SK-N-SH (cell line): ENCODE results near the gene PRPF40B. TPM values are rescaled to one million over a fixed set of nuclear protein-coding genes. Genes with fewer than 3 reads are reported as not detected.

Experiments
- CTCF ChIA-PET: fragments of 300-600, 350-600 bp; formaldehyde crosslinking; extraction: SDS; loops from one replicate; lab custom pipeline; 2021; lab: Yijun Ruan, JAX
- POLR2A ChIA-PET: fragments of 350-600 bp; sonication (Branson Sonifier 250); formaldehyde crosslinking; extraction: SDS; loops from one replicate; lab custom pipeline; 2020; ENCODE audit warnings: antibody characterized with exemption, inconsistent platforms; lab: Yijun Ruan, JAX
- DNase-seq: peaks from one replicate; pipeline ENCODE4 v3.0.0; 2012
- H2AFZ ChIP-seq: fragments of 200-600 bp; sonication (generic); 2 replicates; pipeline ENCODE4 v1.8.1; 2016; ENCODE audit warnings: antibody characterized with exemption, mild to moderate bottlenecking, low read depth
- H3F3A ChIP-seq: fragments of 200-600 bp; sonication (generic); replicated peaks from 2 replicates; pipeline ENCODE3; 2016; ENCODE audit warnings: antibody characterized with exemption, mild to moderate bottlenecking; ENCODE audit not compliant: insufficient read depth
- H3K27ac ChIP-seq, 2 experiments: fragments of 200-500 bp in 1 of 2; fragments of 200-600 bp in 1 of 2; sonication (Bioruptor generic) in 1 of 2; sonication (generic), shearing (Covaris generic) in 1 of 2; 2 replicates each; pipeline versions ENCODE4 v1.5.1 to v1.6.1; 2014 to 2016; ENCODE audit warnings: low read depth in 2 of 2, inconsistent platforms in 1 of 2, low read length in 1 of 2, mild to moderate bottlenecking in 1 of 2, mixed read lengths in 1 of 2
- H3K27me3 ChIP-seq: fragments of 200-600 bp; sonication (generic), shearing (Covaris generic); 2 replicates; pipeline ENCODE4 v1.6.1; 2016; ENCODE audit warnings: mixed run types; ENCODE audit not compliant: insufficient read depth
- H3K36me3 ChIP-seq, 2 experiments: fragments of 200-500 bp in 1 of 2; fragments of 200-600 bp in 1 of 2; sonication (Bioruptor generic) in 1 of 2; sonication (generic) in 1 of 2; replicated peaks in 1 of 2; 2 replicates each; pipeline versions ENCODE3 to v1.5.1; 2014 to 2016; ENCODE audit warnings: low read length in 1 of 2, mild to moderate bottlenecking in 1 of 2; ENCODE audit not compliant: insufficient read depth in 2 of 2, control insufficient read depth in 1 of 2
- H3K4me1 ChIP-seq, 2 experiments: fragments of 200-500 bp in 1 of 2; fragments of 200-600 bp in 1 of 2; sonication (Bioruptor generic) in 1 of 2; sonication (generic), shearing (Covaris generic) in 1 of 2; 2 replicates each; pipeline versions ENCODE4 v1.5.1 to v1.6.1; 2014 to 2016; ENCODE audit warnings: low read depth in 1 of 2, low read length in 1 of 2, mixed run types in 1 of 2; ENCODE audit not compliant: insufficient read depth in 2 of 2, control insufficient read depth in 1 of 2
- H3K4me2 ChIP-seq: fragments of 200-600 bp; sonication (generic), shearing (Covaris generic); 2 replicates; pipeline ENCODE4 v1.6.1; 2017; ENCODE audit warnings: mixed run types
- H3K4me3 ChIP-seq, 2 experiments: fragments of 200-500 bp in 1 of 2; fragments of 200-600 bp in 1 of 2; sonication (Bioruptor generic) in 1 of 2; sonication (generic), shearing (Covaris generic) in 1 of 2; 2 replicates each; pipeline versions ENCODE4 v1.5.1 to v1.8.1; 2014 to 2016; ENCODE audit warnings: low read depth in 2 of 2, inconsistent platforms in 1 of 2, low read length in 1 of 2, mild to moderate bottlenecking in 1 of 2, mixed read lengths in 1 of 2, moderate library complexity in 1 of 2
- H3K79me2 ChIP-seq: fragments of 200-600 bp; sonication (generic); 2 replicates; pipeline ENCODE4 v1.8.1; 2017; ENCODE audit warnings: mild to moderate bottlenecking; ENCODE audit not compliant: insufficient read depth
- H3K9ac ChIP-seq: fragments of 200-600 bp; sonication (generic); 2 replicates; pipeline ENCODE4 v1.6.1; 2017; ENCODE audit warnings: mixed run types
- H3K9me2 ChIP-seq: fragments of 200-600 bp; sonication (generic); 2 replicates; pipeline ENCODE4 v1.6.1; 2017; ENCODE audit warnings: mixed run types
- H3K9me3 ChIP-seq: fragments of 200-600 bp; sonication (generic); 2 replicates; pipeline ENCODE4 v1.6.1; 2017; ENCODE audit warnings: mixed run types, mild to moderate bottlenecking, moderate library complexity
- H4K20me1 ChIP-seq: fragments of 200-600 bp; sonication (generic); 2 replicates; pipeline ENCODE4 v1.6.1; 2017; ENCODE audit warnings: mild to moderate bottlenecking, mixed run types; ENCODE audit not compliant: insufficient read depth
- CHD2 ChIP-seq: fragments of 150-350 bp; IDR thresholded peaks from 2 replicates; pipeline ENCODE4 v1.6.1; 2018; ENCODE audit warnings: low read length; ENCODE audit not compliant: partially characterized antibody
- CTCF ChIP-seq: fragments of 200-600 bp; sonication (generic); IDR thresholded peaks from 2 replicates; pipeline ENCODE4 v1.6.1; 2017; ENCODE audit warnings: antibody characterized with exemption, mild to moderate bottlenecking, moderate library complexity
- GABPA ChIP-seq: IDR thresholded peaks from 2 replicates; pipeline ENCODE4 v1.4.0; 2012; ENCODE audit warnings: low read depth, mild to moderate bottlenecking
- IRF3 ChIP-seq: fragments of 150-350 bp; IDR thresholded peaks from 2 replicates; pipeline ENCODE4 v1.6.1; 2016; ENCODE audit warnings: mild to moderate bottlenecking, low read depth, low read length
- MXI1 ChIP-seq: IDR thresholded peaks from 2 replicates; pipeline ENCODE4 v1.6.1; 2012; ENCODE audit warnings: mild to moderate bottlenecking, low read depth, low read length, improper control_type of control experiment
- RAD21 ChIP-seq: IDR thresholded peaks from 2 replicates; pipeline ENCODE4 v1.6.1; 2012; ENCODE audit warnings: mild to moderate bottlenecking, low read length
- RXRA ChIP-seq: IDR thresholded peaks from 2 replicates; pipeline ENCODE4 v1.4.0; 2012; ENCODE audit warnings: low read depth, mild to moderate bottlenecking, borderline replicate concordance
- SMC3 ChIP-seq: IDR thresholded peaks from 2 replicates; pipeline ENCODE4 v1.6.1; 2012; ENCODE audit warnings: low read depth, low read length, improper control_type of control experiment
- USF1 ChIP-seq: IDR thresholded peaks from 2 replicates; pipeline ENCODE4 v1.4.0; 2012; ENCODE audit warnings: low read depth, borderline replicate concordance
- USF2 ChIP-seq: fragments of 150-350 bp; IDR thresholded peaks from 2 replicates; pipeline ENCODE4 v1.6.1; 2017; ENCODE audit warnings: antibody characterized with exemption, low read length, low read depth, borderline replicate concordance
- WGBS: methylation state at CpG from one replicate; pipeline ENCODE4 v1.1.6; 2017; ENCODE audit warnings: low lambda C conversion rate; 5-methylcytosine and 5-hydroxymethylcytosine counted together
- polyA plus RNA-seq, 3 experiments: library from polyadenylated mRNA; depleted of rRNA; stranded (reverse); fragments of >200 nt; gene quantifications; 2 replicates each; pipeline ENCODE4 v1.2.3, GENCODE V29; 2012

PRPF40B gene
- polyA plus RNA-seq, 1 of the 3 experiments (the other 2 are of a cell fraction) = 27.0 TPM

GRCh38 chr12:49644620-49644994, 21.2 kb downstream of the PRPF40B start:
- Histone ChIP-seq H2AFZ (no peak overlapping the region), H3K9me2 (no peaks in the 10 kb centered on the region), H4K20me1 (no peaks in the 10 kb centered on the region), H3F3A (peaks cover 7% of the 10 kb centered on the region), H3K4me2 (no peak overlapping the region), H3K27me3 (no peaks in the 10 kb centered on the region), H3K4me1 (peaks cover 0 to 5% of the 10 kb centered on the region in 2 experiments; a peak in 1 of 4 replicates), H3K9ac (no peak overlapping the region), H3K36me3 (peaks cover 27 to 77% of the 10 kb centered on the region in 2 experiments), H3K9me3 (no peaks in the 10 kb centered on the region), H3K79me2 (no peaks in the 10 kb centered on the region)
- DNase-seq = peak; percentile 91
- 12% methylated on average over 2 of the region's 2 CpGs for WGBS
- ChIA-PET POLR2A (interaction anchor here (0.7 to 2.0 kb wide), 3 partner anchors 62 to 150 kb away, joined by 3 to 7 read pairs (median 6); partner anchors contain the start of gene TMBIM6), CTCF (interaction anchor here (0.6 to 30.5 kb wide), 27 partner anchors 10 to 223 kb away, joined by 3 to 590 read pairs (median 5); partner anchors contain the start of genes FMNL3 and TMBIM6)
- TF ChIP-seq SMC3 (peak; percentile 98), RAD21 (peak; percentile 98), CHD2 (peak; percentile 23), CTCF (peak; percentile 98), GABPA (no peak), USF1 (no peak), IRF3 (0 out of 2 replicates have a peak, but pooled peaks have one; percentile 6)
- TF ChIP-seq, all 33 proteins: peak for 5
- Histone ChIP-seq H3K27ac (peak overlapping the region in 1 of 2 experiments; percentile 6; a peak in 1 of 4 replicates), H3K4me3 (no peak overlapping the region)

- CTCF ChIA-PET = interaction anchor here (0.6 to 30.5 kb wide), 24 partner anchors 10 to 117 kb away, joined by 3 to 590 read pairs (median 4); partner anchors contain the start of genes FMNL3 and TMBIM6
- DNase-seq = no peak
- Histone ChIP-seq H3K9me2 (no peaks in the 10 kb centered on the region), H3K4me1 (peaks cover 0 to 5% of the 10 kb centered on the region in 2 experiments; a peak in 1 of 4 replicates), H3K79me2 (no peaks in the 10 kb centered on the region), H3K4me3 (no peak overlapping the region), H2AFZ (no peak overlapping the region), H3K9me3 (no peaks in the 10 kb centered on the region), H4K20me1 (no peaks in the 10 kb centered on the region), H3K27me3 (no peaks in the 10 kb centered on the region), H3K9ac (no peak overlapping the region), H3K27ac (peak overlapping the region in 1 of 2 experiments; percentile 36; a peak in 1 of 4 replicates), H3F3A (peaks cover 7% of the 10 kb centered on the region), H3K36me3 (peaks cover 27 to 78% of the 10 kb centered on the region in 2 experiments), H3K4me2 (no peak overlapping the region)
- POLR2A ChIA-PET = interaction anchor here (0.7 to 2.0 kb wide), 3 partner anchors 61 to 149 kb away, joined by 3 to 6 read pairs (median 5); partner anchors contain the start of gene TMBIM6
- 94% methylated on average over 6 of the region's 6 CpGs for WGBS
- TF ChIP-seq MXI1 (no peak), RXRA (no peak), USF2 (no peak)
Observed at GRCh38 chr12:49645146-49646039, 22.0 kb downstream of the PRPF40B start.
